GM12878 (cell line): ENCODE data around the gene CCHCR1. TPM values are rescaled to one million over a fixed set of nuclear protein-coding genes. Genes with fewer than 3 reads are reported as not detected.

Source experiments
- E2F8 ChIP-seq: fragments of 450-650 bp; IDR thresholded peaks from 2 replicates; pipeline ENCODE4 v1.6.1; 2018; ENCODE audit warnings: mild to moderate bottlenecking, low read depth, moderate library complexity; ENCODE audit not compliant: partially characterized antibody
- ELK1 ChIP-seq: IDR thresholded peaks from 2 replicates; pipeline ENCODE4 v1.6.1; 2012; ENCODE audit warnings: low read depth, low read length, improper control_type of control experiment
- FOXK2 ChIP-seq: fragments of 450-650 bp; IDR thresholded peaks from 2 replicates; pipeline ENCODE4 v1.6.1; 2017; ENCODE audit warnings: mild to moderate bottlenecking, moderate library complexity
- FOXM1 ChIP-seq: IDR thresholded peaks from 2 replicates; pipeline ENCODE4 v1.6.1; 2012; ENCODE audit warnings: low read depth, mild to moderate bottlenecking, inconsistent platforms, low read length, moderate library complexity
- HSF1 ChIP-seq: fragments of 150-350 bp; IDR thresholded peaks from 2 replicates; pipeline ENCODE4 v1.6.1; 2014; ENCODE audit warnings: mild to moderate bottlenecking, low read depth, low read length
- NR2C1 ChIP-seq: fragments of 450-650 bp; IDR thresholded peaks from 2 replicates; pipeline ENCODE4 v1.6.1; 2017; ENCODE audit warnings: antibody characterized with exemption, mild to moderate bottlenecking, moderate library complexity
- PRDM15 ChIP-seq: fragments of 450-650 bp; formaldehyde crosslinking; IDR thresholded peaks from 2 replicates; pipeline ENCODE4 v1.4.0; 2020; ENCODE audit warnings: mild to moderate bottlenecking, moderate library complexity
- SREBF1 ChIP-seq: IDR thresholded peaks from 2 replicates; pipeline ENCODE4 v1.6.1; 2012; ENCODE audit warnings: mild to moderate bottlenecking, low read length
- ZNF592 ChIP-seq: fragments of 450-650 bp; IDR thresholded peaks from 2 replicates; pipeline ENCODE4 v1.6.1; 2017; ENCODE audit warnings: mild to moderate bottlenecking, moderate library complexity
- ZNF687 ChIP-seq: fragments of 450-650 bp; IDR thresholded peaks from 2 replicates; pipeline ENCODE4 v1.6.1; 2017; ENCODE audit warnings: mild to moderate bottlenecking, moderate library complexity
- polyA plus RNA-seq, 11 experiments: library from polyadenylated mRNA; depleted of rRNA in 4 of 11; unstranded in 6 of 11; stranded (reverse) in 5 of 11; fragments of >200 nt; fragmentation: Nextera tagmentation in 4 of 11; fragmentation: Illumina TruSeq in 1 of 11; extraction: Ambion mirVana in 4 of 11; extraction: Trizol in 1 of 11; gene quantifications; 1 replicate in 1 of 11; 2 replicates in 10 of 11; pipeline versions ENCODE4 v1.2.1 to v1.2.3, GENCODE V29; 2011 to 2016; ENCODE audit warnings: inconsistent platforms in 2 of 11, missing spikeins in 2 of 11, low read depth in 1 of 11
- total RNA-seq, 4 experiments: library from RNA; depleted of rRNA in 3 of 4; stranded (reverse); fragments of >200 nt in 3 of 4; fragmentation: Illumina TruSeq in 1 of 4; extraction: Trizol in 1 of 4; gene quantifications; 2 replicates each; pipeline versions ENCODE4 v1.2.1 to v1.2.3, GENCODE V29; 2013 to 2021

The CCHCR1 gene
- total and polyA plus RNA-seq, 10 of the 15 experiments (the other 5 are each of a cell fraction or from before 2014, with no cell fraction given) = 1.0 to 35.2 (median 24.7) TPM

GRCh38 chr6:31158140-31158862, 699 bp upstream of the CCHCR1 start, which contains the start of gene TCF19 (continued):
- TF ChIP-seq HSF1 (no peak), SREBF1 (0 out of 2 replicates have a peak, but pooled peaks have one; percentile 21), E2F8 (peak; percentile 94), ZNF687 (no peak), PRDM15 (CRISPR knock-in tag) (no peak), FOXK2 (no peak), ELK1 (no peak), NR2C1 (no peak), ZNF592 (no peak), FOXM1 (peak; percentile 74; the same call in 1 of the 2 replicates)
